Left forelimb (tissue), 1 donor: ENCODE data around the gene SUSD6.
"Not testable (repeated sequence)": the region's sequence is repeated elsewhere in the genome, so short reads cannot be mapped to it uniquely, and the experiment has no call there.

Experiments
- DNase-seq: peaks from one replicate; pipeline ENCODE4 v3.0.0-alpha.2; 2018; ENCODE audit warnings: low spot score

The SUSD6 gene

GRCh38 chr14:69713993-69714679, 102.7 kb downstream of the SUSD6 start:
- DNase-seq, result no peak

DNA sequence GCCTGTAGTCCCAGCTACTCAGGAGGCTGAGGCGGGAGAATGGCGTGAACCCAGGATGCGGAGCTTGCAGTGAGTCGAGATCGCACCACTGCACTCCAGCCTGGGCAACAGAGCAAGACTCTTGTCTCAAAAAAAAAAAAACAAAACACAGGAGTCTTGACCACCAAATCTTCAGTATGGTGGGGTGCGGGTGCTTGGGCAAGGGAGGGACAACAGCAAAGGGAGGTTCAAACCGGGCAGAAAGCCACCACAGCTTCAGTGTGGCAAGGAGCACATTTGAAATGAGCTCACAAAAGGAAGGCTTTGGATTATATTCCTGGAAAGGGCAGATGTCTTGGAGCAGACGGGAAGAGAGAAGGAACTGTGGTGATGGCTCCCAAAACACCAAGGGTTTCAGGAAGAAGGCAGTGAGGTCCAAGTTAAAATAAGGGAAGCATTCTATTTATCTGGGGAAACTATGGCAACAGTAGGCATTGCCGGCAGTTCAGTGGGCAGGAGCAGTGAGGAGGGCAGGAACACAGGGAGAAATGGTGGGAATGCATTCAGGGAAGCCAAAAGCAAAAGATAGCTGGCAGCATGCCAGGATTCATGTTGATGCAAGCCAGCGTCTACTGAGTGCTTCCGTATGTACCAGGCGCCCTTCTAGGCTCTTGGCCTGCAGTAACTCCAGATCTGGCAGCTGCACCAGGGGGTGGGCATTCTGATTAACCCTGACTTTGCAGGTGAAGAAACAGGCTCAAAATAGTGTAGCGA, 104.5 kb downstream of the SUSD6 start:
- DNase-seq, result peak; percentile 80

GRCh38 chr14:69716478-69717187, 105.2 kb downstream of the SUSD6 start:
- DNase-seq, result no peak

DNA sequence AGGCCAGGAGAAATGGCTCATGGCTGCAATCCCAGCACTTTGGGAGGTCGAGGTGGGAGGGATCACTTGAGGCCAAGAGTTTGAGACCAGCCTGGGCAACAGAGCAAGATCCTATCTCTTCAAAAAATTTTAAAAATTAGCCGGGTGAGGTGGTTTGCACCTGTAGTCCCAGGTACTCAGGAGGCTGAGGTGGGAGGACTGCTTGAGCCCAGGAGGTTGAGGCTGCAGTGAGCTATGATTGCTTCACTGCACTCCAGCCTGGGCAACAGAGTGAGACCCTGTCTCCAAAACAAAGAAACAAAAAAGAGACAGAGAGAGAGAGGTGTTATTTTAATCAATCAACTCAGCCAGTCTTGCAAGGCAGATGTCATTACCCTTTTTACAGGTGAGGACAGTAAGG, 107.2 kb downstream of the SUSD6 start:
- DNase-seq, result not testable (repeated sequence)

- no peak for DNase-seq
These were observed 108.1 kb downstream of the SUSD6 start for GRCh38 chr14:69719501-69719951.

GRCh38 chr14:69720912-69721311, 109.5 kb downstream of the SUSD6 start:
- no peak for DNase-seq

GRCh38 chr14:69726761-69727511, 115.5 kb downstream of the SUSD6 start:
- DNase-seq, result peak; percentile 91

DNA sequence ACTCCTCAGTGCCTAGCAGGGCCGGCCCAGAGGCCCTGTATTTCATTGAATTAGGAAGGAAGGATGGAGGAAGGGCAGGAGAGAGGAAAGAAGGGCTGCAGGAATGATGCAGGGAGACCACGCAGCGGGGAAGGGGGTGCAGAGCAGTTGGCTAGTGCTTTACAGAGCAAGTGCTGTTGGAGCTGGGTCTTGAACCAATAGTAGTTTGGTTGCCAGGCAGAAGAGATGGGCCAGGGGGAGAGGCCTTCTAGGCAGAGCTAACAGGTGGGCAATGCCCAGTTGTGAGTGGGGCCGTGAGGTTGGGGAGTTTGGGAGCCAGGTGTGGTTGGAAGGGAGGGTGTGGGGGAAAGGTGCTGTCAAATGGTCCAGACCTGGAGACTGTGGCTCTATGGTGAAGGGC, 116.5 kb downstream of the SUSD6 start:
- no peak for DNase-seq

GRCh38 chr14:69731919-69732598, 120.7 kb downstream of the SUSD6 start:
- DNase-seq, result not testable (repeated sequence)

DNA sequence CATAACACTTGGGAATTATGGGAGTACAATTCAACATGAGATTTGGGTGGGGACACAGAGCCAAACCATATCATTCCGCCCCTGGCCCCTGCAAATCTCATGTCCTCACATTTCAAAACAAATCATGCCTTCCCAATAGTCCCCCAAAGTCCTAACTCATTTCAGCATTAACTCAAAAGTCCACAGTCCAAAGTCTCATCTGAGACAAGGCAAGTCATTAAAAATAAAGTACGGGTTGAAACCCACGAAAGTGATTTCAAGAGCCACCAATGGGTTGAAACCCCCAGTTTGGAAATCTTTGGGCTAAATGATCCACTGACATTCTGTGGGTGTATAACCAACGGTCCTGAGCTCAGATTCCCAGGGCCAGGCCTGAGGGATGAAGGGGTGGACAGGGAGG, 125.0 kb downstream of the SUSD6 start:
- DNase-seq, result not testable (repeated sequence)

DNA sequence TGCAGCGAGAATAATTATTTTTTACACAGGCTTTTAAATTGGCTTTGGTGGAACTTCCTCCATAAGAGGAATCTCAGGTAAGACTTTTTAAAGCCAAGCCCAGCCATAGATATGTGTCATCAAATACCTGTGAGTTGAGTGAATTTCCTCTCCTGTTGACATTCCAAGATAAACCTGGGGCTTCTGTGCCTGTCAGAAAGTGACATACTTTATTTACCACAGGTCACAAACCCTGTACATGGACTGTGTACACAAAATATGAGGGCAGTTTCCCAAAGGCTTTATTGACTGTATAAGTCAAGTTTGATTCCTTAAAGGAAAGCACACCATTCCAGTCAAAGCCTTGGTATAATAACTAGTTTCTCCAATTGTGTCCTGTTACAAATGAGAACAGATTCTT, 129.7 kb downstream of the SUSD6 start:
- no peak for DNase-seq

- no peak for DNase-seq
These were observed 138.6 kb downstream of the SUSD6 start for GRCh38 chr14:69749956-69750355.

- no peak for DNase-seq
These were observed 139.1 kb downstream of the SUSD6 start for GRCh38 chr14:69750495-69750894.

- DNase-seq, result no peak
These were observed 141.4 kb downstream of the SUSD6 start for GRCh38 chr14:69752773-69753172.

DNA sequence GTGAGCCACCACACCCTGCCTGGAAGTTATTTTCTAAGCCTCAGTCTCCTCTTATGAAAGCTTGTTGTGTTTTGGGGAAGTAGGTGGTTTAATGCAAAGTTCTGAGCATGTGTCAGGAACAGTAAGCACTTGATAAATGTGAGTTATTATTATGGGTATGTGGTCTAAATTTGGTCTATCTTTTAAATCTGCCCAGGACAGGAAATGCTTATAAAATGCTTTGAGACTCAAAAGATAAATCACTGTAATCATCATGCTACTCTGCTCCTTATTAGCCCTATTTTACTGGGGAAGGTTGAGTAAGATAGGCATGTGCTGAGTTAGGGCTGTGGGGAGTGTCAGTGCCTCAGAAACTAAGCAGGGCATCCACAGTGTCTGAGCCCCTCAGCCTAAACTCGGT, 142.5 kb downstream of the SUSD6 start:
- DNase-seq, result no peak

GRCh38 chr14:69754487-69754886, 143.1 kb downstream of the SUSD6 start:
- DNase-seq, result no peak

- DNase-seq, result no peak
These were observed 143.9 kb downstream of the SUSD6 start for GRCh38 chr14:69755296-69755695.

- no peak for DNase-seq
These were observed 144.4 kb downstream of the SUSD6 start for GRCh38 chr14:69755784-69756183.

DNA sequence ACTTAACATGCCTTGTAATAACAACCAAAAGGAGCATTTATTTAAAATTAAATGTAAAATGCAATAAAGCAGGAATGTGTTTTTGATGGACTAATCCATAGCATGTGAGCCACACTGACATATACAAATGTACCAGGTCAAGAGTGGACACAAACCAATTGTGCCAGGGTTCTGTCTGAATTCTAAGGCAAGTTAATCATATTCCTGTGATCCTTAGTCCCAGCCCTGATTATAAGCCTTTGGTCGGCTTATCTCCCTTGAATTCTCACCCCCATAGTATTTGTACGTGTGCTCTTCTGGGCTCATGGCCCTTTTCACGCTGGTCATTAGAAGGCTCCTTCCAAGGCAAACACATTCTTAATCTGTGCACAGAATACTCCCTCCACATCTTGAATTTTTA, 144.9 kb downstream of the SUSD6 start:
- DNase-seq, result no peak

- DNase-seq, result no peak
These were observed 149.4 kb downstream of the SUSD6 start for GRCh38 chr14:69760810-69761209.

GRCh38 chr14:69763761-69764510, 152.5 kb downstream of the SUSD6 start:
- no peak for DNase-seq
